HG03520 (cell line): ENCODE results near the gene ST3GAL4.
"Not testable (repeated sequence)": the region's sequence is repeated elsewhere in the genome, so short reads cannot be mapped to it uniquely, and the experiment has no call there.

Source experiments
- ATAC-seq: cut with Tn5 transposase; IDR thresholded peaks from one replicate; pipeline ENCODE4 v1.9.1; 2021; ENCODE audit warnings: mild to moderate bottlenecking, moderate library complexity; ENCODE audit not compliant: unreplicated experiment

The ST3GAL4 gene

GRCh38 chr11:126362879-126363655 is 7.6 kb downstream of the ST3GAL4 start:
- no peak for ATAC-seq

DNA sequence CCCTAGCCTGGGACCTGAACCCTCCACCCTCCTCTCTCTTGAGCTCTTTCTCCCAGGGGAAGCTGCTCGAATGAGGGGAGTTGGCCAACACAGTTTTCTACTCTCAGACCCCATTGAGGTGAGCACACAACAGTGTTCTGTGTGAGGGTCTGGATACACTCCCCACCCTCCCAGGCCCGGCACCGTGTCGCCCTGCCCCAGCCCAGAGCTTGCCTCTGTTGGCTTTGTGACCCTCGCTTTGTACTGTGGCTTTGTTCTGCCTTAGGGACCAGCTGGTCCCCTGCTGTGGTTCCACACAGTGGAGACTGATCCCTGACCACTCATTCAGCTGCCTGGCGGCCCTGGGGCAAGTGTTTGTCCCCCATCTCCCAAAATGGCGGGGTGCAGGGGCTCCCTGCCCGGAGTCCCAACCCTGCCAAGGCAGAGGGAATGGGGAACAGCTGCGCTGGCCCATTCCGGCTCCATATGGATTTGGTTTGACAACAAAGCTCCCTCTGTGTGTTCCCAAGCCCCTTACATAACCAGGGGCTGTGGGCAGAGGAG is 8.3 kb downstream of the ST3GAL4 start:
- no peak for ATAC-seq

GRCh38 chr11:126364735-126365134 is 9.2 kb downstream of the ST3GAL4 start:
- not testable (repeated sequence) for ATAC-seq

DNA sequence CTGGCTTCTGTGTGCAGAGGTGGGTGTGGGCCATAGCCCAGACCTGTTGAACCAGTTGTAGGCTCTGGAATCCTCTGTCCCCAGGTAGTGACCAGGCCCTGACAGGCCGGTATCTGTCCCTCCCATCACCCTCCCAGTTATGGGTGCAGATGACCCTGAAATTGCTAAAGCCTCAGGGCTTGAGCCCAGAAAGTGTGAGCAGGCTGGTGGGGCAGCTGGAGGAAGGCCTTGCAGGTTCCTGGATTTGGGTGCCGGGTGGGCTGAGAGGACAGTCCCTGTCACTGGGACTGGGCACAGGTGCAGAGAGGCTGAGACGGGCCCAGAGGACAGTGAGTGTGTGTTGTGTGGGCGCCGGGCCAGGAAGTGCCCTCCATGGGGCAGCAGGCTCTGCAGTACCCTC is 10.0 kb downstream of the ST3GAL4 start:
- ATAC-seq = not testable (repeated sequence)

DNA sequence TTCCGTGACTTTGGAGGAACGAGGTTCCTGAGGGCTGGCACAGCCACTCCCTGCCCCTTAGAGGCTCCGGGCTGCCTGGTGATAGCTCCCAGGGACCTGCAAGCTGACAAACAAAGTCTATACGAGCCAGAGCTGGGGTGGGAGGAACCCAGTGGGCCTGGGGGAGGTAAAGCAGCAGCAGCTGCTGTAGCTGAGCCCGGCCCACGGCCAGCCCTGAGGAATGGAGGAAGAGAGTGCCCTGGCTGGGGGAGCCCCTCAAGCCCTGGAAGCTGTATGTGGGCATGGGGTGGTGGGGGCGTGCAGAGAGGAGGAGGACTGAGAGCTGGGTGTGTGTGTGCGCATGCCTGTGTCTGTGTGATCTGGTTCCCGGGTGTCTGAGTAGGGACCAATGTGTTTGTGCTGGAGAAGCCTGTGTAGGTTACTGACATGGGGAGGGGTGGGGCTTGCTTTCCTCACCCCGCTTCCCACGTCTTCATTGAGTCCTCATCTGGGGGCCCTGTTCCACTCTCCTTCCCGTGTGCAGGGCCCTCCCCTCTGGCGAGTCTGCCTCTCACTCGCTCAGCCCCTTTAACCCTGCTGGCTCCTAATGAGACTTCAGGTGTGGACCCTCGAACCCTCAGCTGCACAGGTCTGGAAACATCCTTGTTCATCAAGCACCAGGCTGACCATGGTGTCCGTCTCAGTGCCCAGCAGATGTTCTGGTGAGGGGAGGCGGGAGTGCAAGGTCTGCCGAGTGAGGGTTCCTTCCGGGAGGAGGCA is 10.8 kb downstream of the ST3GAL4 start:
- no peak for ATAC-seq

- not testable (repeated sequence) for ATAC-seq
Observed at GRCh38 chr11:126366823-126367654, 11.6 kb downstream of the ST3GAL4 start.

DNA sequence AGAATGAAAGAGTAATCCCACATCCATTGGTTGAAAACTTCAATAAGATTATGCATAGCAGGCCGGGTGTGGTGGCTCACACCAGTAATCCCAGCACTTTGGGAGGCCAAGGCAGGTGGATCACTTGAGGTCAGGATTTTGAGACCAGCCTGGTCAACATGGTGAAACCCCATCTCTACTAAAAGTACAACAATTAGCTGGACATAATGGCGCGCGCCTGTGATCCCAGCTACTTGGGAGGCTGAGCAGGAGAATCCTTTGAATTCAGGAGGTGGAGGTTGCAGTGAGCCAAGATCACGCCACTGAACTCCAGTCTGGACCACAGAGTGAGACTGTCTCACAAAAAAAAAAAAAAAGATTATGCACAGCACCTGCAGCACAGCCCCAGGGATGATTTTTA is 12.3 kb downstream of the ST3GAL4 start:
- ATAC-seq = not testable (repeated sequence)

GRCh38 chr11:126368336-126369119 is 13.0 kb downstream of the ST3GAL4 start:
- not testable (repeated sequence) for ATAC-seq

DNA sequence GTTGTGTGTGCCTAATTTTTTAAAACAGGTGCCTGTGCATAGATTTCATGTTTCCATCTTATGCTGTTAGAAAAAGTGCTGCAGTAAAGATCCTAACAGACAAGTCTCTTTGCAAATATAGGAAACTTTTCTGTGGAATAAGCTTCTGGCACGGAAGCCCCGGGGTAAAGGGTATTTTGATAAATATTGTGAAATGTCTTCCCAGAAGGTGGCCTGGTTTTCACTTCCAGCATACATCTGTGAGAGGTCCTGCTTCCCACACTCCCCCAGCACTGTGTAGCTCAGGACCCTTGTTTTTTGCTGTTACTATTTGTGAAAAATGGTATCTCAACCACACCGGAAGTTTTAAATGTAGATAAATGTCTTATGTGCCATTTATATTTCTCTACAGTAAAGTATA is 14.5 kb downstream of the ST3GAL4 start:
- no peak for ATAC-seq

- ATAC-seq = no peak
Observed at GRCh38 chr11:126371595-126371994, 16.1 kb downstream of the ST3GAL4 start.

DNA sequence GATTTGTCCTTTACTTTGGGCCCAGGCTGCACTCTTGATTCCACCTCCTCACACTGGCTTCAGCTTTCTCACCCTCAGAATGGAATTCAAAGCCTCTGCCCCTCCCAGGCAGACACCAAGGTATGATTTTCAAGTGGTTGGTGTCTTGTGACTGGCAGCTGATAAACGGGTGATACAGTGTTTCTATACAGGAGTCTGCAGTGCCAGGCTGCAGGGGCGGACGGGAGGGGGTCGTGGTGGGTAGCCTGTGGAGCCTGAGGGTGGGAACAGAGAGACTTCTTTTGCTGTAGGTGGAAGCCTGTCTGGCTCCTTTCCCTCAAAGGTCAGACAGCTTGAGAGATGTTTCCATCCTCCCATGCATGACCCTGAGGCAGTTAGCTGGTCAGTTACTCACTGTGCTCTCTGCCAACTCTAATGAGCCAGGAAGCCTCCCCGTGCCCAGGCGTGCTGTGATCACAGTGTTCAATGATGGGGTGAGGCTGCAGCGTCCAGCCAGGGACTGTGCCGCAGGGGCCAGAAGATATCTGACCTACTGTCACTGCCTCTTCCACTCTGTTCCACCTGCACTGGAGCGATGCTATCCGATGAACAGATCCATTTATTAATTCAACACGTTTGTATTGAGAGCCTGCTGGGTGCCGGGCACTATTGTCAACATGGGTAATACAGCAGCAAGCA is 18.0 kb downstream of the ST3GAL4 start:
- not testable (repeated sequence) for ATAC-seq

DNA sequence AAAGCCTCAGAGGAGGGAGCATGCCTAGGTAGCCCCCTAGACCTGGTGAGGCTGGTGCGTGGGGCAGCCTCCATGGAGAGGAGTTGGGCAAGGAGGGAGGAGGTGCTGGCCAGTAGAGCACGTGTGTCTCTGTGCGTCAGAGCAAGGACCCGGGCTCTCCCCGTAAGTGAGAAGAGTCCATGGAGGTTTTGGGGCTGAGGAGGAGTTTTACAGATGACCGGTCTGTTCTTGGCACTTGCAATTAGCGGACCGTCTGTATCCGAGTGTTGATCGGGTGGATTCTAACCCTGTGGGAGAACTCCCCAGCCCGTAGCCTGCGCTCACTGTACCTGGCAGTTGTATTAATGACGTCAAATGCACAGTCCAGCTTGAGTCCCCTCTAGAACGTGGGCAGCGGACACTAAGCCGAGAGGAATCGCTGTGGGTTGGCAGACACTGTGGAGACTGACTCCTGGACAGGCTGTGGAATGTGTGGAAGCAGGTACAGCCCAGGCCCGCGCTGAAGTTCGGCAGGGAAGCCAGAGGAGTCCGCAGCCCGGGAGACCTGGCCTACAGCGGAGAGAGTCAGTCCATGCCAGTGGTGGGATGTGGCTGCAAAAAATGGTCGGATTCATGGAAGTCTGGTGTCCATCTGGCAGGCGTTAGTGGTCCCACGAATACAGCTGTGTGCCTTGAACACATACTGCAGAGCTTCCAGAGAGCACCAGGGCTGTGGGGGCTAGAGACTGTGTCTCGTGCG is 19.2 kb downstream of the ST3GAL4 start:
- not testable (repeated sequence) for ATAC-seq

DNA sequence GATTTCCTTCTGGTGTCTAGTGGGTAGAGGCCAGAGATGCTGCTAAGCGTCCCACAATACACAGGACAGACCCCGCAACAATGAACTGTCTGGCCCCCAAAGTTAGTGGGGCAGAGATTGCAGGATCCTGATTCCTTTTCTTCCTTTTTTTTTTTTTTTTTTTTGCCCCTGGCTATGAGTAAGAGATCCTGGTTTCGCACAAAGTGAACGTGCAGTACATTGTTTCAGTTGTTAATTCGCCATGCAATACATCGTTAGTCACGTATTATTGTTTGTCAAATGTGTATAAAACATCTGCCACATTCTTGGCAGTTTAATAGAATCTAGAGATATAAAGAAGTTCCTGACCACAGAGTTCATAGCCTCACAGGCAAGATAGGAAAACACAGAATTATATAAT is 20.2 kb downstream of the ST3GAL4 start:
- no peak for ATAC-seq

DNA sequence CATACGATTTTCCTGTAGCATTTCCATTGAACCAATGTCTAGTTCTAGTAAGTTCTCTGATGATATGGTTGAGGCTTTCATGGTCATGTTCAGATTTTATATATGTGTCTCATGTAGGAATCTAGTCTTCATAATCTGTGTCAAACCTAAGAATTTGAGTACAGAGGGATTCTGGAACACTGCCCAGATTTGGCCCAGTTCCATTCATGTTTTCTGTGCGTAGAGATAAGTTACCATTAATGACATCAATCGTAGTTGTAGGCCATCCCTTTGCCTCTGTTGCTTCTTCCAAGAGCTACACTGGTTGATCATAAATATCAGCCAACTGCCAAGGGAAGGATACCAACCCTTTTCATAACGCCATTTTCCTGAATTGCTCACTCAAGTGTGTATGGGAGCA is 23.3 kb downstream of the ST3GAL4 start:
- no peak for ATAC-seq

GRCh38 chr11:126380909-126381308 is 25.4 kb downstream of the ST3GAL4 start:
- no peak for ATAC-seq

- not testable (repeated sequence) for ATAC-seq
Observed at GRCh38 chr11:126381960-126382359, 26.5 kb downstream of the ST3GAL4 start.

DNA sequence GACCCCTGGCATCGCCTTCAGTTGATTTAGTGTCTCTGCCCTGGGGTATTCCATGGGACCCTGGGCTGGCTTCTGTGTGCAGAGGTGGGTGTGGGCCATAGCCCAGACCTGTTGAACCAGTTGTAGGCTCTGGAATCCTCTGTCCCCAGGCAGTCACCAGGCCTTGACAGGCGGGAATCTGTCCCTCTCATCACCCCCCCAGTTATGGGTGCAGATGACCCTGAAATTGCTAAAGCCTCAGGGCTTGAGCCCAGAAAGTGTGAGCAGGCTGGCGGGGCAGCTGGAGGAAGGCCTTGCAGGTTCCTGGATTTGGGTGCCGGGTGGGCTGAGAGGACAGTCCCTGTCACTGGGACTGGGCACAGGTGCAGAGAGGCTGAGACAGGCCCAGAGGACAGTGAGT is 27.2 kb downstream of the ST3GAL4 start:
- not testable (repeated sequence) for ATAC-seq

GRCh38 chr11:126383339-126384335 is 28.2 kb downstream of the ST3GAL4 start:
- no peak for ATAC-seq
